Measurements from ENCODE around the gene CEBPZ.
"Not testable (repeated sequence)": the region's sequence is repeated elsewhere in the genome, so short reads cannot be mapped to it uniquely, and the experiment has no call there.

DNA sequence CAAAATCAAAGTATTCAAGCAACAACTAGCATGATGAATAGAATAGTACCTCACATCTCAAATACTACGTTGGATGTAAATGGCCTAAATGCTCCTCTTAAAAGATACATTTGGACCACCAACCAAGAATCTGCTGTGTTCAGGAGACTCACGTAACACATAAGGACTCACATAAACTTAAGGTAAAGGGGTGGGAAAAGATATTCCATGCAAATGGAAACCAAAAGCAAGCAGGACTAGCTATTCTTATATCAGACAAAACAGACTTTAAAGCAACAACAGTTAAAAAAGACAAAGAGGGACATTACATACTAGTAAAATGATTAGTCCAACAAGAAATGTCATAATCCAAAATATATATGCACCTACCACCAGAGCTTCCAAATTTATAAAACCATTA, 24.6 kb downstream of the CEBPZ start:
- TF ChIP-seq, protein P1, sequence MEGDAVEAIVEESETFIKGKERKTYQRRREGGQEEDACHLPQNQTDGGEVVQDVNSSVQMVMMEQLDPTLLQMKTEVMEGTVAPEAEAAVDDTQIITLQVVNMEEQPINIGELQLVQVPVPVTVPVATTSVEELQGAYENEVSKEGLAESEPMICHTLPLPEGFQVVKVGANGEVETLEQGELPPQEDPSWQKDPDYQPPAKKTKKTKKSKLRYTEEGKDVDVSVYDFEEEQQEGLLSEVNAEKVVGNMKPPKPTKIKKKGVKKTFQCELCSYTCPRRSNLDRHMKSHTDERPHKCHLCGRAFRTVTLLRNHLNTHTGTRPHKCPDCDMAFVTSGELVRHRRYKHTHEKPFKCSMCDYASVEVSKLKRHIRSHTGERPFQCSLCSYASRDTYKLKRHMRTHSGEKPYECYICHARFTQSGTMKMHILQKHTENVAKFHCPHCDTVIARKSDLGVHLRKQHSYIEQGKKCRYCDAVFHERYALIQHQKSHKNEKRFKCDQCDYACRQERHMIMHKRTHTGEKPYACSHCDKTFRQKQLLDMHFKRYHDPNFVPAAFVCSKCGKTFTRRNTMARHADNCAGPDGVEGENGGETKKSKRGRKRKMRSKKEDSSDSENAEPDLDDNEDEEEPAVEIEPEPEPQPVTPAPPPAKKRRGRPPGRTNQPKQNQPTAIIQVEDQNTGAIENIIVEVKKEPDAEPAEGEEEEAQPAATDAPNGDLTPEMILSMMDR (IDR thresholded peaks at IDR 0.05; ENCODE audit: low read depth, low read length), result not testable (repeated sequence)
- not testable (repeated sequence) for TF ChIP-seq POLR2A (IDR thresholded peaks at IDR 0.05; ENCODE audit: extremely low read depth, insufficient read length); MYC (IDR thresholded peaks at IDR 0.05; ENCODE audit: low read depth, low read length)
- TF ChIP-seq, protein P2, sequence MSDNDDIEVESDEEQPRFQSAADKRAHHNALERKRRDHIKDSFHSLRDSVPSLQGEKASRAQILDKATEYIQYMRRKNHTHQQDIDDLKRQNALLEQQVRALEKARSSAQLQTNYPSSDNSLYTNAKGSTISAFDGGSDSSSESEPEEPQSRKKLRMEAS (IDR thresholded peaks at IDR 0.05; ENCODE audit: low read depth, low read length), result not testable (repeated sequence)
